COLO829 (cell line): ENCODE results near the gene PM20D1.
"Not testable (repeated sequence)": the region's sequence is repeated elsewhere in the genome, so short reads cannot be mapped to it uniquely, and the experiment has no call there.

Experiments
- DNase-seq: peaks from one replicate; pipeline ENCODE4 v3.0.0; 2012; ENCODE audit warnings: low spot score

Gene PM20D1

GRCh38 chr1:205840146-205840923 lies 9.6 kb downstream of the PM20D1 start:
- no peak for DNase-seq

- DNase-seq: no peak
Observed at GRCh38 chr1:205837382-205837970, 12.5 kb downstream of the PM20D1 start.

GRCh38 chr1:205834751-205835150 lies 15.2 kb downstream of the PM20D1 start:
- DNase-seq: no peak

GRCh38 chr1:205832326-205832751 lies 17.6 kb downstream of the PM20D1 start:
- DNase-seq: no peak

GRCh38 chr1:205827623-205828022 lies 22.3 kb downstream of the PM20D1 start:
- DNase-seq: no peak

DNA sequence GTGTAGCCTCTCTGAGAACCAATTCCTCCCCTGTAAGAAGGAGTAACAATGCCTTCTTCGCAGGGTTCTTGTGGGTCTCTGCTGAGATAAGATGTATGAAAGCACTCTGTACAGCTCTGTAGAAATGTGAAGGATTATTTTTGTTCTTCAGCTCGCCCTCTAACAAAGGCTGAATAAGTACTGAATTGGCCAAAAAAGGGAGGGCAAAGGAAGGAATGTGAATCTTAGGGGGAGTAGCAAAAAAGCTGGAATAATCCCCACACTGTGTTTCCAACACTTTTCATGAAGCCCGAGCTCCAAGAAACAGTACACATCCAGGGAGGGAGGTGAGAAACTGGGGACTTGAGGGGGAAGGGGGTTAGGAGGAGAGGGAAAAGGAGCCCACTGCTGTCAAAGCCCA lies 22.9 kb downstream of the PM20D1 start:
- DNase-seq: no peak

GRCh38 chr1:205826016-205826806 lies 23.7 kb downstream of the PM20D1 start:
- no peak for DNase-seq

DNA sequence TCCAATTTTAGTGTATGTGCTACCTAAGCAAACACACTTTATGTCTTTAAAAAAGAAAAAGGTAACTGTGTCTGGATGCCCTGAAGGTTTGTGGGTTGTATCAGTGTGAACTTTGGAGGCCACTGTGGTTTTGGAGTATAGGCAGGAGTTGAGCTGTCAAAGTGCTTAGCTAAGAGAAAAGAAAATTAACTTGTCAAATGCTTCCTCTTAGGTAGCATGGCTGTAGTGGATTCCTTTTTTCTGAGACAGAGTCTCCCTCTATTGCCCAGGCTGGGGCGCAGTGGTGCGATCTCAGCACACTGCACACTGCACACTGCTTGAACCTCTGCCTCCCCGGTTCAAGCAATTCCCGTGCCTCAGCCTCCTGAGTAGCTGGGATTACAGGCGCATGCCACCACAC lies 25.8 kb downstream of the PM20D1 start:
- DNase-seq: no peak

DNA sequence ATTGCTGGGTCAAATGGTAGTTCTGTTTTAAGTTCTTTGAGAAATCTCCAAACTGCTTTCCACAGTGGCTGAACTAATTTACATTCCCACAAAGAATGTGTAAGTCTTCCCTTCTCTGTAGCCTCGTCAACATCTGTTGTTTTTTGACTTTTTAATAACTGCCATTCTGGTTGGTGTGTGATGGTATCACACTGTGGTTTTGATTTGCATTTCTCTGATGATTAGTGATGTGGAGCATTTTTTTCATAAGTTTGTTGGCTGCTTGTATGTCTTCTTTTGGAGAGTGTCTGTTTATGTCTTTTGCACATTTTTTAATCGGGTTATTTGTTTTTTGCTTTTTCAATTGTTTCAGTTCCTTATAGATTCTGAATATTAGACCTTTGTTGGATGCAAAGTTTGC lies 26.7 kb downstream of the PM20D1 start:
- DNase-seq: not testable (repeated sequence)

GRCh38 chr1:205822397-205822796 lies 27.5 kb downstream of the PM20D1 start:
- DNase-seq: no peak

DNA sequence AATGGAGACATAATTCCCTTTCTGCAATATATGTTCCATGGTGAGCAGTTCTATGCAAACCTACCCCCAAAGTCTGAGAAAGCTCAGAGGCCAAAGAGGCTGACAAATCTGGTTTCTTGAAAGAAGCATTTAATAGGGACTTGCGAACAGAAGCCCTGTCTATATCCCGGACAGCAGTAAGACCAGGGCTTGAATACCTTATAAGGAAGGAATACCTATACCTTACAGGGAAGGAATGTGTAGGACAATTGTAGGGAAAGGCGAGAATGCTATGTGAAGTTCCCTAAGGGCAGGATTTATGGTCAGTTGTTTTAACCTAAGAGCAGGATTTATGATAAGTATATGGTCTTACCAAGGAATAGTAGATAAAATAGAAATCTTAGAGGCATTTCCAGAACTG lies 31.9 kb downstream of the PM20D1 start:
- no peak for DNase-seq

- DNase-seq: no peak
Observed at GRCh38 chr1:205817364-205817763, 32.6 kb downstream of the PM20D1 start.

DNA sequence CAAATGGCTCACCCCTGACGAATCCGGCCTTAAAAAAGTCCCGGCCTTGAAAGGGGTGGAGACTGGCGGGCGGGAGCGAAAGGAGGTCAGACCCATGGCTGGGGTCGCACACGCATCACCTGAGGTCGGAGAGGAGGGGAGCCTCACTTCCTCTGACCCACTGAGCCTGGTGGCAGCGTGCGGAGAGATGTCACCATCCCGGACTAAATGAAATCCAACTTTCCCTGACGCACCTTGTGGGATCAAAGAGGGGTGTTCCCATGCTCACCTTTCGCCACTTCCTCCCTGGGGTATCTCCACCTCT lies 36.2 kb downstream of the PM20D1 start:
- DNase-seq: no peak

DNA sequence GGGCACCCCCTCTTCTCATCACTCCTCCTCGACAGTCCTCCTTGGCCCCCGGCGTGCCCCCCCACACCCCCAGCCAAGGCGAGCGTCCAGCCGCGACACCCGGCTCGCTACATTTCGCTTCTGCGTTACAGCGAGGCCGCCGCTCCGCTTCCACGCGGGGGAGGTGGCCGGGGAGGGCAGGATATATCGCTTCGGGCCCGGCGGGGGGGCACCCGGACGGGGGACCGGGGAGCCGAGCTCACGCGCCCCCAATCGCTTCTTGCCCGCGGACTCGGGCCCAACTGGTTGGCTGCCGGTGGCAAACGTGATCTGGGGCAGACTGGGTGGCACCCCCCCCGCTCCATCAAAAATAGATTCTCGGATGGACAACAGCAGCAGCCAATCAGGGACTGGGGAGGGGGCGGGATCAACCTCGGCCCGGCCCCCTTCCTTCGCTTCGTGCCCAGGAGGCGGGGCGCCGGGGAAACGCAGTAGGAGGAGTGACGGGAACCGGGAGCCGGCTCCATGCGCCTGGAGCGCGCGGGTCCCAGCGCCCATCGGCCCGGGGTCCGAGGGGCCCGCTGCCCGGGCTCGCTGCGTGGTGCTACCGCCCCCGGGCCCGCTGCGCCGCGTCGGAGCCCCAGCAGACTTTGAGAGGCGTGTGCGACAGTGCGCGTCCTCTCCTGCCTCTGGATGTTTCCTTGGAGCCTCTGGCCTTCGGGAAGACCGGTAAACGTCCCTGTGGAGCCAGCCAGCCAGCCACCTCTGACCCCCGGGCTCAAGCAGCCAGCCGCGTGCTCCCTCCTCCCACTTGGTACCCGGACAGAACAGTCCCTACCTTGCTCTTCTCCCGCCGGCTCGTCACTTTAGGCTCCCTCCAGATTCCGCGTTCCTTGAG lies 36.8 kb downstream of the PM20D1 start, which contains the start of gene SLC41A1:
Gene SLC41A1 (minus strand): TSS at position 321 of the 877 bp plus-strand sequence. CDS start 2,757 bp downstream, outside the sequence.
- peak; percentile 100 for DNase-seq

DNA sequence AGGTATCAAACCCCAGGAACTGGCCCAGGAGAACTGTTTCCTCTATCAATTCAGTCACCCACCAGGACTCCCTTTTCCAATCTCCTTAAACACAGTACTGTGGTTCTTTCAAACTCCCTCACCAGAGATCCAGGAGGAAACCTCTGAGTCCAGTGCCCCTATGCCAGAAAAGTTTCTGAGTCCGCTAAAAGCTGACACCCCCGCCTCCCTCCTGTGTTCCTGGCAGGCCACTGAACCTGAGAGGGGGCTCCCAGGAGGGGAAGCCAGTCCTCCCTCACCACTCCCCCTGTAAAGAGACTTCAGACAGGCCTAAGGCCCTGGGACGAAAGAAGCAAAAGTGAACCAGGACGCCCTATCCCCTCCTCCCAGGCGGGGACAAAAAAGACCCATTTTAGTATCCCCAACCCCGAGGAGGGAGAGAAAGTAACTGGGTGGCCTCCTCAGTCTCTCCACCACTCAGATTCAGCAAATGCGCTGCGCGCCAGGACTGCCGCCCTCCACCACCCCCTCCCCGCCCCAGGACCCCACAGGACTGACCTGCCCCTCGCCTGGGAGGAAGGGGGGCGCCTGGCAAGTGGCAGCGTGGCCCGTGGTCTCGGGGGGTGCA lies 37.6 kb downstream of the PM20D1 start:
- DNase-seq: peak; percentile 56

GRCh38 chr1:205811660-205812059 lies 38.3 kb downstream of the PM20D1 start:
- no peak for DNase-seq

DNA sequence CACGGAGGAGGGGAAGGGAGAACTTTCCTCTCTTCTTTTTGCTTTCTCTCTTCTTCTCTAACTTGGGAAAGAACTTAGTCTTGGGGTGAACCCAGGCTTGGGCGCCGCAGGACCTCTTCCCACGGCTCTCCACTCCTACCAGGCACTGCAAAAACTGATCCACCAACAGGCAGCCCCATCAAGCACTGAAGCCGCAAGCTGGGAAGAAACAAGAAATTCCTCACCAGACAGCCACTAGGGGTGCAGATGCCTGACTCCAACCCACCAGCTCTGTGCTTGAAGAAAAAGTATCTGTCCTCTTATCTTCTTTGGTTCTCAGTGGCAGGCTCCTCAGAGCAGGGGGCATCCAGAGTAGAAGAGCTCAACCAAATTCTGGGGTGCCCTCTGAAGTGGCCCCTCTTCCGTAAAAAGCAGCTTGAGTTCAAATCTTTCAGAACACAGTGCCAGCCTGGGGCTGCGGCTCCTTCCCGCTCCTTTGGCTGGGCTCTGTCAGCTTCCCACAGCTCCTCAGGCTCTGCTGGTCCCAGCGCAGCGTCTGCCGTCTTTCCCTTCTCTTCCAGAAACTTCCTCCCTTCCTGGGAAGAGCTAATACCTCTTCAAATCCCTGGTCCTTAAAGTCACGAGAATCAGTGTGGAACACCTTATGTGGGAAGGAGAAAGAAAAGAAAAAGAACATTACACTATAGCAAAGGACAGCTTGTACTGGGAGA lies 39.3 kb downstream of the PM20D1 start:
- DNase-seq: no peak

GRCh38 chr1:205809942-205810345 lies 40.0 kb downstream of the PM20D1 start:
- DNase-seq: no peak

- no peak for DNase-seq
Observed at GRCh38 chr1:205809469-205809868, 40.5 kb downstream of the PM20D1 start.

- DNase-seq: peak; percentile 43
Observed at GRCh38 chr1:205805082-205805711, 44.7 kb downstream of the PM20D1 start.
